DOHH2 (cell line): ENCODE data around the gene TESK2.

Source experiments
- CTCF ChIP-seq: fragments of 200-600 bp; sonication (generic); IDR thresholded peaks from one replicate; pipeline ENCODE4 v1.5.1; 2014; ENCODE audit warnings: antibody characterized with exemption, mild to moderate bottlenecking, low read depth, low read length; ENCODE audit not compliant: poor library complexity, severe bottlenecking
- EZH2phosphoT487 ChIP-seq: fragments of 200-600 bp; sonication (generic); IDR thresholded peaks from 2 replicates; pipeline ENCODE4 v1.6.1; 2017; ENCODE audit warnings: borderline replicate concordance, mild to moderate bottlenecking, antibody characterized with exemption, low read length, moderate library complexity, mixed read lengths

- TF ChIP-seq CTCF = peak; percentile 69
- TF ChIP-seq EZH2phosphoT487 = no peak
These were observed 2.2 kb upstream of the TESK2 start for GRCh38 chr1:45493116-45493697.
